DOHH2 (cell line): ENCODE measurements around the gene ATF7IP2.

Source experiments
- H3F3A ChIP-seq: fragments of 200-600 bp; sonication (generic), shearing (Covaris generic); 2 replicates; pipeline ENCODE4 v1.6.0; 2016; ENCODE audit warnings: antibody characterized with exemption, mild to moderate bottlenecking; ENCODE audit not compliant: control insufficient read depth, insufficient read depth
- H3K27ac ChIP-seq: fragments of 200-600 bp; sonication (generic); 2 replicates; pipeline ENCODE4 v1.5.1; 2014; ENCODE audit warnings: low read depth, mild to moderate bottlenecking, low read length, moderate library complexity
- H3K27me3 ChIP-seq: fragments of 200-600 bp; sonication (generic); 2 replicates; pipeline ENCODE4 v1.6.1; 2014; ENCODE audit warnings: mild to moderate bottlenecking, low read length, mixed read lengths; ENCODE audit not compliant: control insufficient read depth
- H3K36me3 ChIP-seq: fragments of 200-600 bp; sonication (generic); 2 replicates; pipeline ENCODE4 v1.6.1; 2014; ENCODE audit warnings: mild to moderate bottlenecking, low read length, moderate library complexity, mixed read lengths; ENCODE audit not compliant: control insufficient read depth
- H3K4me1 ChIP-seq: fragments of 200-600 bp; sonication (generic); 2 replicates; pipeline ENCODE4 v1.6.1; 2014; ENCODE audit warnings: mild to moderate bottlenecking, low read length, mixed read lengths; ENCODE audit not compliant: control insufficient read depth
- H3K4me2 ChIP-seq: fragments of 200-600 bp; sonication (generic); 2 replicates; pipeline ENCODE4 v1.6.0; 2014; ENCODE audit warnings: mild to moderate bottlenecking, low read length, moderate library complexity
- H3K4me3 ChIP-seq: fragments of 200-600 bp; sonication (generic); 2 replicates; pipeline ENCODE4 v1.5.1; 2014; ENCODE audit warnings: mild to moderate bottlenecking, low read length, mixed read lengths
- H3K79me2 ChIP-seq: fragments of 200-600 bp; sonication (generic); 2 replicates; pipeline ENCODE4 v1.6.1; 2014; ENCODE audit warnings: mild to moderate bottlenecking, low read length, mixed read lengths; ENCODE audit not compliant: control insufficient read depth
- H3K9me2 ChIP-seq: fragments of 200-600 bp; sonication (generic); replicated peaks from 2 replicates; pipeline ENCODE4 v1.6.1; 2014; ENCODE audit warnings: mild to moderate bottlenecking, low read length, mixed read lengths; ENCODE audit not compliant: control insufficient read depth
- H3K9me3 ChIP-seq: fragments of 200-600 bp; sonication (generic); 2 replicates; pipeline ENCODE4 v1.6.1; 2014; ENCODE audit warnings: antibody characterized with exemption, low read length, mixed read lengths; ENCODE audit not compliant: control insufficient read depth, insufficient read depth
- H4K20me1 ChIP-seq: fragments of 200-600 bp; sonication (generic); 2 replicates; pipeline ENCODE4 v1.6.0; 2014; ENCODE audit warnings: low read depth, mild to moderate bottlenecking, antibody characterized with exemption, low read length, moderate library complexity; ENCODE audit not compliant: control insufficient read depth, insufficient read depth
- CTCF ChIP-seq: fragments of 200-600 bp; sonication (generic); IDR thresholded peaks from one replicate; pipeline ENCODE4 v1.5.1; 2014; ENCODE audit warnings: antibody characterized with exemption, mild to moderate bottlenecking, low read depth, low read length; ENCODE audit not compliant: poor library complexity, severe bottlenecking
- EZH2phosphoT487 ChIP-seq: fragments of 200-600 bp; sonication (generic); IDR thresholded peaks from 2 replicates; pipeline ENCODE4 v1.6.1; 2017; ENCODE audit warnings: borderline replicate concordance, mild to moderate bottlenecking, antibody characterized with exemption, low read length, moderate library complexity, mixed read lengths

The ATF7IP2 gene

DNA sequence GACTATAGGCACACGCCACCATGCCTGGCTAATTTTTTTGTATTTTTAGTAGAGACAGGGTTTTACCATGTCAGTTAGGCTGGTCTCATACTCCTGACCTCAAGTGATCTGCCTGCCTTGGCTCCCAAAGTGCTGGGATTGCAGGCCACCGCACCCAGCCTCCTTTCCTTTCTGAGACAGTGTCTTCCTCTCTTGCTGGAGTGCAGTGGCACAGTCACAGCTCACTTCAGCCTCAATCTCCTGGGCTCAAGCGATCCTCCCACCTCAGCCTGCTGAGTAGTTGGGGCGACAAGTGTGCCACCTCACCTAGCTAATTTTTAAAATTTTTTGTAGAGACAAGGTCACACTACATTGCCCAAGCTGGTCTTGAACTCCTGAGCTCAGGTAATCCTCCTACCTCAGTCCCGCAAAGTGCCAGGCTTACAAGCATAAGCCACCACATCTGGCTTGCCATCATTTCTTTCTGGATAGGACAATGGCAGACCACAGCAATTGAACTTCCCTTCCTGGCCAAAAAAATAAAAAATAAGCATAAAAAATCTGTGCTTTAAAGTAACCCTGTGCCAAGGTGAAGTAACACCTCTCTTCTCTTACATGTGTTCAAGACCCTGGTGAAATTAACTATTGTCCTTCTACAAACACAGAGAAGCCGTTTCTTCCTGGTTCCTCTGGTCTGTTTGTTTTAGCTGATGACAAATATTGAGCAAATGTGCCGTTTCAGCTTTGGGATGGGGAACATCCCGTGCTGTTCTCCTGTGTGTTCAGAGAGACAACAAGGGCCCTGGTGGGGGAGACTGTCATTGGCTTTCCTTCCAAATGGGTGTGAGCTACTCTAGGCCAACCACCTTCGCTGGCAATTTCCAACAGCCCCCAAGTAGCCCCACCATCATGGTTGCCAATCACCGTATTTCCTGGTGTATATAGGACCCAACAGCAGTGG is 134.3 kb downstream of the ATF7IP2 start:
- Histone ChIP-seq H3K9me3 (no peaks in the 10 kb centered on the region), H3K4me2 (no peak overlapping the region), H4K20me1 (no peaks in the 10 kb centered on the region), H3K4me3 (no peak overlapping the region), H3K4me1 (no peaks in the 10 kb centered on the region), H3K27ac (no peak overlapping the region), H3K36me3 (no peaks in the 10 kb centered on the region), H3K9me2 (no peaks in the 10 kb centered on the region), H3K79me2 (no peaks in the 10 kb centered on the region), H3F3A (no peaks in the 10 kb centered on the region), H3K27me3 (no peaks in the 10 kb centered on the region)
- TF ChIP-seq CTCF = no peak

DNA sequence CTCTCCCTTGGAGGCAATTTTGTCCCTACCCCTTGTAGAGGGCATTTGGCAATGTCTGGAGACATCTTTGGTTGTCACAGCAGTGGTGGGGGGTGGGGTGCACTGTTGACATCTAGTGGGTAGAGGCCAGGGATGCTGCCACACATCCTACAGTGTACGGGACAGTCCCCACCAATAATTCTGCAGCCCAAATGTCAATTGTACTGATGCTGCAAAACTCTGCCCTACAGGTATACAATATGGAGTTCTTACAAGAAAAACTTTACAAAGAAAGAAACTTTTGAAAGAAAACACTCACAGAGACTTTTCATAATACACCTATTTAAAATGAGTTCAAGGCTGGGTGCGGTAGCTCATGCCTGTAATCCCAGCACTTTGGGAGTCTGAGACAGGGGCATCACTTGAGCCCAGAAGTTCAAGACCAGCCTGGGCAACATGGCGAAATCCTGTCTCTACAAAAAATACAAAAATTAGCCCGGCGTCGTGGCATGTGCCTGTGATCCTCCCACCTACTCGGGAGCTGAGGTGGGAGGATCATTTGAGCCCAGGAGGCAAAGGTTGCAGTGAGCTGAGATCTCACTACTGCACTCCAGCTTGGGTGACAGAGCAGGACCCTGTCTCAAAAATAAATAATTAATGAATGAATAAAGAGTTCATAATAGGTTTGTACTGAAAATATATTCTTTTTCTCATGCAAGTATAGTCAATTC is 135.2 kb downstream of the ATF7IP2 start:
- Histone ChIP-seq H3K79me2 (no peaks in the 10 kb centered on the region), H4K20me1 (no peaks in the 10 kb centered on the region), H3K4me3 (no peak overlapping the region), H3K4me1 (no peaks in the 10 kb centered on the region), H3F3A (no peaks in the 10 kb centered on the region), H3K27me3 (no peaks in the 10 kb centered on the region), H3K36me3 (no peaks in the 10 kb centered on the region), H3K9me2 (no peaks in the 10 kb centered on the region), H3K27ac (no peak overlapping the region), H3K4me2 (no peak overlapping the region), H3K9me3 (no peaks in the 10 kb centered on the region)
- TF ChIP-seq EZH2phosphoT487 (no peak), CTCF (no peak)

- Histone ChIP-seq H3K4me3 (no peak overlapping the region), H3K27ac (no peak overlapping the region), H3K9me3 (no peaks in the 10 kb centered on the region), H3K4me2 (no peak overlapping the region), H4K20me1 (no peaks in the 10 kb centered on the region), H3K9me2 (no peaks in the 10 kb centered on the region), H3K27me3 (no peaks in the 10 kb centered on the region), H3K4me1 (no peaks in the 10 kb centered on the region), H3F3A (no peaks in the 10 kb centered on the region), H3K36me3 (no peaks in the 10 kb centered on the region), H3K79me2 (no peaks in the 10 kb centered on the region)
- no peak for TF ChIP-seq EZH2phosphoT487
- peak; percentile 76 for TF ChIP-seq CTCF
Observed at GRCh38 chr16:10521681-10522274, 135.9 kb downstream of the ATF7IP2 start.
